MCF 10A (cell line): ENCODE results near the gene ISM1. TPM values are rescaled to one million over a fixed set of nuclear protein-coding genes. Genes with fewer than 3 reads are reported as not detected.

Source experiments
- BruUV-seq: library from RNA; stranded (reverse); fragments of 400-500 nt; replicated peaks from 2 replicates; lab custom pipeline; 2021; lab: Mats Ljungman, UMichigan
- CTCF ChIA-PET: fragments of 300-600 bp; sonication (Branson Sonifier 250); formaldehyde crosslinking; extraction: SDS; loops from one replicate; lab custom pipeline; 2021; ENCODE audit warnings: antibody characterized with exemption, inconsistent platforms; lab: Yijun Ruan, JAX
- POLR2A ChIA-PET: fragments of 300-600, 350-650 bp; sonication (Branson Sonifier 250); formaldehyde crosslinking; extraction: SDS; loops from one replicate; lab custom pipeline; 2020; ENCODE audit warnings: antibody characterized with exemption, inconsistent platforms; lab: Yijun Ruan, JAX
- DNase-seq: peaks from one replicate; pipeline ENCODE4 v3.0.0-alpha.2; 2018; ENCODE audit not compliant: unreplicated experiment
- H3K27ac Mint-ChIP-seq: one replicate; pipeline ENCODE4 v1.8.0; 2022; ENCODE audit warnings: mild to moderate bottlenecking, low read depth, mixed read lengths; ENCODE audit not compliant: unreplicated experiment
- H3K27me3 Mint-ChIP-seq: one replicate; pipeline ENCODE4 v1.8.0; 2022; ENCODE audit warnings: mixed read lengths; ENCODE audit not compliant: insufficient read depth, unreplicated experiment
- H3K36me3 Mint-ChIP-seq: one replicate; pipeline ENCODE4 v1.8.0; 2022; ENCODE audit warnings: mild to moderate bottlenecking, moderate library complexity, mixed read lengths; ENCODE audit not compliant: insufficient read depth, unreplicated experiment
- H3K4me1 Mint-ChIP-seq: one replicate; pipeline ENCODE4 v1.8.0; 2022; ENCODE audit warnings: mixed read lengths; ENCODE audit not compliant: insufficient read depth, unreplicated experiment
- H3K4me3 Mint-ChIP-seq: one replicate; pipeline ENCODE4 v1.8.0; 2022; ENCODE audit warnings: mild to moderate bottlenecking, moderate library complexity, mixed read lengths; ENCODE audit not compliant: unreplicated experiment
- H3K9me3 Mint-ChIP-seq: one replicate; pipeline ENCODE4 v1.8.0; 2022; ENCODE audit warnings: mixed read lengths; ENCODE audit not compliant: unreplicated experiment
- CTCF ChIP-seq: fragments of 200-600 bp; IDR thresholded peaks from one replicate; pipeline ENCODE4 v1.8.0; 2022; ENCODE audit warnings: antibody characterized with exemption, mild to moderate bottlenecking; ENCODE audit not compliant: unreplicated experiment
- intact Hi-C: fragments of 100-400 bp; cut with micrococcal nuclease; formaldehyde crosslinking; loops from 2 replicates; pipeline ENCODE4 v1.14.1; 2022
- total RNA-seq: library from RNA; stranded (reverse); gene quantifications from 2 replicates; pipeline ENCODE4 v1.2.3, GENCODE V29; 2022

Gene ISM1
- total RNA-seq, 1 experiment from 2014 or later, result 1.0 TPM

DNA sequence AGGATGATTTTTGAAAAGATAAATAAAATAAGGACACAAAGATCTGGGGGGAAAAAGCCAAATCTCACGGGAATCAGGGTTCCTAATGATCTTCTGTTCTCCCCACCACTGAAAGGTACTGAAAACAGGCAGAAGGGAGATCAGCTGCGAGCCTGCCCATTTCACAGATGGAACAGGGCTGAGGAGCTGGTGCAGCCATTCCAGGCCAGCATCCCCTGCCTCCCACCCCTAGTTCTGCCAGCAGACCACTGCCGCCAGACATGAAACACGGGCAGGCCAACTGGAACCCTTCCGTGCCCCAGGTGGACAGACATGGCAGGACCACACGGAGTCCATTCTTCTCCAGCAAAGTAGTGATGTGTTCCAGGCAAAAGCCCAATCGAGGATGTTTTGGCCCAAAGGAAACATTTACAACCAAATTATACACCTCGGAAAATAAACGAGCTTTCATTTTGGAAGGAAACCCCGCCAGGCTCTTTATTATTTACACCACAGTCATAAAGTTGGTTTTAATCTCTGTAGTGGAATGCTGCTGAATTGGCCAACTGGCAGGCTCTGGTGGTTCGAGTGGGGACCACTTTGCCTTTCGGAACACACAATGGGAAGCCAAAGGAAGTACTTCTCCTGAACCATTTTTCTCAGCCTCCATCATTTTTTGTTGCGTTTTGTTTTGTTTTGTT lies 28.2 kb downstream of the ISM1 start:
- intact Hi-C loops, result no loop called here
- no peaks in the 10 kb centered on the region for H3K9me3 Mint-ChIP-seq
- H3K4me3 Mint-ChIP-seq, result no peak overlapping the region
- BruUV-seq, result no TSS peak
- H3K27me3 Mint-ChIP-seq, result no peaks in the 10 kb centered on the region
- peaks cover 13% of the 10 kb centered on the region for H3K4me1 Mint-ChIP-seq
- TF ChIP-seq CTCF, result no peak
- POLR2A ChIA-PET, result interaction anchor here (0.9 to 1.0 kb wide), 2 partner anchors 11 to 21 kb away, joined by 3 to 5 read pairs; no protein-coding TSS in a partner anchor
- H3K27ac Mint-ChIP-seq, result no peak overlapping the region
- H3K36me3 Mint-ChIP-seq, result no peaks in the 10 kb centered on the region
- CTCF ChIA-PET, result interaction anchor here (1.0 to 5.5 kb wide), 4 partner anchors 12 to 129 kb away, joined by 3 to 31 read pairs (median 6); no protein-coding TSS in a partner anchor
- DNase-seq, result no peak

- intact Hi-C loops, result no loop called here
- peaks cover 13% of the 10 kb centered on the region for H3K4me1 Mint-ChIP-seq
- CTCF ChIA-PET, result interaction anchor here (1.5 to 5.5 kb wide), 3 partner anchors 12 to 53 kb away, joined by 3 to 31 read pairs (median 9); no protein-coding TSS in a partner anchor
Observed at GRCh38 chr20:13249798-13250170, 28.7 kb downstream of the ISM1 start.

DNA sequence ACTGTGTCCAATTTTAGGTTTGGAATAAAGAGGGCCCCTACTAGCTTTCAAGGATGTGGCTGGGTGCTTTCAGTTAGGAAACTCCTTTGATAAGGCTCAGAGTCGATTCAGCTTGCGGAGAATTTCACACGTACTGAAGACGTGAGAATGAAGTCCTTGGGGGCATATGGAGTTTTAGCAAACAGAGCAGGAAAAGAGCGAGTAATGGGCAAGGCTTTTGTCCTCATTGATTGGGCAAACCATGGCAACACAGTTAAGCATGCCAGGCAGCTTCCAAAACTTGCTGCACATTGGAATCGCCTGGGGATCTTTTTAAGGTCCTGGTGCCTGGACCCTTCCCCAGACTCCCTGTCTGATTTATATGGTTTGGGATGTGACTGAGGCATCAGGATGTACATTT lies 29.2 kb downstream of the ISM1 start:
- POLR2A ChIA-PET, result interaction anchor here (1.0 kb wide), 2 partner anchors 10 to 36 kb away, joined by 3 to 4 read pairs; no protein-coding TSS in a partner anchor
- peaks cover 13% of the 10 kb centered on the region for H3K4me1 Mint-ChIP-seq
- H3K36me3 Mint-ChIP-seq, result no peaks in the 10 kb centered on the region
- no peak for TF ChIP-seq CTCF
- H3K9me3 Mint-ChIP-seq, result no peaks in the 10 kb centered on the region
- no peak overlapping the region for H3K4me3 Mint-ChIP-seq
- intact Hi-C loops, result no loop called here
- BruUV-seq, result no TSS peak
- H3K27ac Mint-ChIP-seq, result no peak overlapping the region
- H3K27me3 Mint-ChIP-seq, result no peaks in the 10 kb centered on the region
- DNase-seq, result no peak
- CTCF ChIA-PET, result interaction anchor here (1.5 to 5.5 kb wide), 3 partner anchors 11 to 52 kb away, joined by 3 to 31 read pairs (median 9); no protein-coding TSS in a partner anchor

More at GRCh38 chr20:13249798-13250170, 28.7 kb downstream of the ISM1 start:
- Mint-ChIP-seq H3K9me3 (no peaks in the 10 kb centered on the region), H3K27me3 (no peaks in the 10 kb centered on the region), H3K4me3 (no peak overlapping the region), H3K27ac (no peak overlapping the region), H3K36me3 (no peaks in the 10 kb centered on the region)
- POLR2A ChIA-PET, result interaction anchor here (0.9 to 1.0 kb wide), 2 partner anchors 10 to 21 kb away, joined by 3 to 5 read pairs; no protein-coding TSS in a partner anchor
- BruUV-seq, result no TSS peak
- TF ChIP-seq CTCF, result no peak
- DNase-seq, result no peak

DNA sequence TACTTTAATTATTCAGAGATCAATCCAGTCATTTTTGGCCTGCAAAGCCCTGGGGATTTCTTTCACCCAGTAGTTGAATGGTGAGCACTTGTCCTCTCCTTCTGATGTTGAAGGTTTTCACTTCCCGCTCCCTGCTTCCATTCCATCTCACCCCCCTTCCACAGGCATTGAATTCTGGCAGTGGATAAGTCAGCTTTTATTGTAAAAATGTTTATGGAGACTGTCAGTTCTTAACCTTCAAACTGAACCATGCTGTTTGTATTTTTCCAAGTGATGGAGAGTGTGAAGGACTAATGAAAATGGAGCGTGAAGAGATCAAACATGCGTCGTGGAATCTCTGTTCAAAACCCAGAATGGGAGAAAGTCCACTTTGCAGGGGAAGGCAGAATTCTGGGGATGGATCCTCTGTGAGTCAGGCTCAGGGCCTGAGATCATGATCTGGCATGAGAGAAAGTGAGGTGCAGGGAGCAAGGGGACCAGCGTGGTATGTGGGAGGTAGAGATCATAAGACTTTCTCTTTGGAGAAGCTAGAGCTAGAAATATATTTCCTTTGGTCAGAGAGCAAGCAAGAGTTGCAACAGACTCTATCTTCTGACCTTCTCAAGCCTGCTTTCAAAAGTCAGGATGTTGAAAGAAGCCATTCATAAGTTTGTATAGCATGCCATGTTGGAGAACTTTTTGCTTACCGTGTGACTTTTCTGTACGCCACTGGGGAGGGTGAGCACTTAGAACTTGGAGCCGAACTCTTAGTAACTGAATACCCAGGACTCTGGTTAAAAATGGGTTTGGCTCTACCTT lies 30.2 kb downstream of the ISM1 start:
- H3K27ac Mint-ChIP-seq, result no peak overlapping the region
- no peaks in the 10 kb centered on the region for H3K27me3 Mint-ChIP-seq
- H3K4me1 Mint-ChIP-seq, result peaks cover 13% of the 10 kb centered on the region
- H3K36me3 Mint-ChIP-seq, result no peaks in the 10 kb centered on the region
- DNase-seq, result no peak
- H3K4me3 Mint-ChIP-seq, result no peak overlapping the region
- intact Hi-C loops, result no loop called here
- H3K9me3 Mint-ChIP-seq, result no peaks in the 10 kb centered on the region
- ChIA-PET CTCF (interaction anchor here (0.6 to 5.5 kb wide), 7 partner anchors 10 to 287 kb away, joined by 3 to 31 read pairs (median 4); no protein-coding TSS in a partner anchor), POLR2A (interaction anchor here (0.6 to 1.0 kb wide), 2 partner anchors 16 to 35 kb away, joined by 3 to 4 read pairs; no protein-coding TSS in a partner anchor)
- BruUV-seq, result no TSS peak
- no peak for TF ChIP-seq CTCF
